ENCODE results near the gene ZSWIM2.

Gene ZSWIM2

GRCh38 chr2:186784930-186785329 is 64.0 kb downstream of the ZSWIM2 start:
- Histone ChIP-seq H3K27me3 (ENCODE audit: insufficient read depth, poor library complexity, severe bottlenecking) (no peaks in the 10 kb centered on the region), H3K4me1 (ENCODE audit: insufficient read depth, poor library complexity, severe bottlenecking) (no peaks in the 10 kb centered on the region), H3K36me3 (ENCODE audit: low read depth) (no peaks in the 10 kb centered on the region), H3K9me3 (ENCODE audit: severe bottlenecking) (peaks cover 3% of the 10 kb centered on the region), H3K27ac (ENCODE audit: poor library complexity, severe bottlenecking) (no peak overlapping the region), H3K4me3 (ENCODE audit: severe bottlenecking) (no peak overlapping the region)
- no peak for ATAC-seq (ENCODE audit: low read depth)
- TF ChIP-seq CTCF (IDR thresholded peaks at IDR 0.05; ENCODE audit: poor library complexity, severe bottlenecking) = no peak
- DNase-seq (ENCODE audit: low spot score) = no peak

- H3K27ac ChIP-seq (ENCODE audit: poor library complexity, severe bottlenecking) = no peak overlapping the region
- no peaks in the 10 kb centered on the region for H3K4me1 ChIP-seq (ENCODE audit: insufficient read depth, poor library complexity, severe bottlenecking)
- H3K36me3 ChIP-seq (ENCODE audit: low read depth) = no peaks in the 10 kb centered on the region
- no peak for TF ChIP-seq CTCF (IDR thresholded peaks at IDR 0.05; ENCODE audit: poor library complexity, severe bottlenecking)
- H3K4me3 ChIP-seq (ENCODE audit: severe bottlenecking) = no peak overlapping the region
- peaks cover 3% of the 10 kb centered on the region for H3K9me3 ChIP-seq (ENCODE audit: severe bottlenecking)
- no peak for ATAC-seq (ENCODE audit: low read depth)
- DNase-seq (ENCODE audit: low spot score) = no peak
- H3K27me3 ChIP-seq (ENCODE audit: insufficient read depth, poor library complexity, severe bottlenecking) = no peaks in the 10 kb centered on the region
Observed at GRCh38 chr2:186783254-186783653, 65.7 kb downstream of the ZSWIM2 start.

GRCh38 chr2:186780701-186781316 is 68.2 kb downstream of the ZSWIM2 start:
- DNase-seq (ENCODE audit: low spot score) (no peak), ATAC-seq (ENCODE audit: low read depth) (peak; percentile 94)
- Histone ChIP-seq H3K9me3 (ENCODE audit: severe bottlenecking) (peaks cover 3% of the 10 kb centered on the region), H3K27ac (ENCODE audit: poor library complexity, severe bottlenecking) (no peak overlapping the region), H3K36me3 (ENCODE audit: low read depth) (no peaks in the 10 kb centered on the region), H3K4me3 (ENCODE audit: severe bottlenecking) (no peak overlapping the region), H3K27me3 (ENCODE audit: insufficient read depth, poor library complexity, severe bottlenecking) (no peaks in the 10 kb centered on the region), H3K4me1 (ENCODE audit: insufficient read depth, poor library complexity, severe bottlenecking) (no peaks in the 10 kb centered on the region)
- TF ChIP-seq CTCF (IDR thresholded peaks at IDR 0.05; ENCODE audit: poor library complexity, severe bottlenecking) = peak; percentile 47

Measured in RWPE2 (cell line).